HAP-1 (cell line): ENCODE measurements around the gene RUNDC1.
"Not testable (repeated sequence)": the region's sequence is repeated elsewhere in the genome, so short reads cannot be mapped to it uniquely, and the experiment has no call there.

Experiments
- DNase-seq, 2 experiments: peaks; one replicate each; pipeline ENCODE4 v3.0.0-alpha.2; 2016 to 2020; ENCODE audit warnings: low spot score in 2 of 2
- H3K27me3 ChIP-seq: fragments of 250-450 bp; sonication (Bioruptor Pico); 2 replicates; pipeline ENCODE4 v1.5.1; 2020; ENCODE audit warnings: low read depth, mild to moderate bottlenecking, moderate library complexity
- H3K36me3 ChIP-seq: fragments of 250-450 bp; sonication (Bioruptor Pico); replicated peaks from 2 replicates; pipeline ENCODE4 v1.5.1; 2020; ENCODE audit warnings: mild to moderate bottlenecking
- H3K4me1 ChIP-seq: fragments of 250-450 bp; sonication (Bioruptor Pico); 2 replicates; pipeline ENCODE4 v1.5.1; 2020; ENCODE audit warnings: mild to moderate bottlenecking
- H3K4me3 ChIP-seq: fragments of 250-450 bp; sonication (Bioruptor Pico); 2 replicates; pipeline ENCODE4 v1.5.1; 2020; ENCODE audit warnings: mild to moderate bottlenecking, moderate library complexity
- H3K9me3 ChIP-seq: fragments of 250-450 bp; sonication (Bioruptor Pico); 2 replicates; pipeline ENCODE4 v1.5.1; 2020; ENCODE audit warnings: mild to moderate bottlenecking, moderate library complexity
- in situ Hi-C: fragments of 300-500 bp; cut with MboI; formaldehyde crosslinking; loops from 3 replicates; pipeline ENCODE4 v1.14.3; 2020; ENCODE audit warnings: low sequenced_read_pairs, inconsistent platforms, mixed read lengths

Gene RUNDC1

GRCh38 chr17:42980274-42980765 is at the start of gene RUNDC1:
TSS of gene RUNDC1 (plus strand) at chr17:42980565. CDS start at chr17:42980577, 12 bp downstream.
- Histone ChIP-seq H3K4me1 (peaks cover 12% of the 10 kb centered on the region), H3K9me3 (no peaks in the 10 kb centered on the region), H3K36me3 (peaks cover 6% of the 10 kb centered on the region), H3K27me3 (no peaks in the 10 kb centered on the region), H3K4me3 (peak within 1 kb of the TSS; percentile 76)
- in situ Hi-C loops, result no loop called here
- DNase-seq, result peak; percentile 89 to 97

GRCh38 chr17:42937712-42938596 is 42.4 kb upstream of the RUNDC1 start:
- no peaks in the 10 kb centered on the region for H3K9me3 ChIP-seq

GRCh38 chr17:42944211-42944610 is 36.2 kb upstream of the RUNDC1 start:
- in situ Hi-C loops, result loop anchor here (25.0 kb wide), 1 partner anchor 357 kb away; the partner anchor contains the start of gene PSMC3IP
- no peaks in the 10 kb centered on the region for H3K4me1 ChIP-seq
- no peak overlapping the region for H3K4me3 ChIP-seq
- peaks cover 2% of the 10 kb centered on the region for H3K36me3 ChIP-seq
- no peak for DNase-seq
- no peaks in the 10 kb centered on the region for H3K27me3 ChIP-seq
- no peaks in the 10 kb centered on the region for H3K9me3 ChIP-seq

More at GRCh38 chr17:42937712-42938596, 42.4 kb upstream of the RUNDC1 start:
- Histone ChIP-seq H3K27me3 (peaks cover 3% of the 10 kb centered on the region; the same call in 1 of the 2 replicates), H3K4me3 (no peak overlapping the region), H3K4me1 (no peaks in the 10 kb centered on the region), H3K36me3 (no peaks in the 10 kb centered on the region)
- in situ Hi-C loops, result loop anchor here (25.0 kb wide), 1 partner anchor 351 kb away; the partner anchor contains the start of gene PSMC3IP
- DNase-seq, result peak; percentile 50 to 65

GRCh38 chr17:42946812-42947211 is 33.6 kb upstream of the RUNDC1 start:
- no peaks in the 10 kb centered on the region for H3K4me1 ChIP-seq
- H3K36me3 ChIP-seq, result peaks cover 22% of the 10 kb centered on the region
- in situ Hi-C loops, result loop anchor here (25.0 kb wide), 1 partner anchor 360 kb away; the partner anchor contains the start of gene PSMC3IP
- no peaks in the 10 kb centered on the region for H3K27me3 ChIP-seq
- H3K9me3 ChIP-seq, result no peaks in the 10 kb centered on the region
- H3K4me3 ChIP-seq, result no peak overlapping the region
- no peak for DNase-seq

- no peak overlapping the region for H3K4me3 ChIP-seq
- H3K36me3 ChIP-seq, result peaks cover 55% of the 10 kb centered on the region
- no peaks in the 10 kb centered on the region for H3K27me3 ChIP-seq
- in situ Hi-C loops, result no loop called here
- H3K4me1 ChIP-seq, result no peaks in the 10 kb centered on the region
- no peak for DNase-seq
- no peaks in the 10 kb centered on the region for H3K9me3 ChIP-seq
These were observed 30.2 kb upstream of the RUNDC1 start for GRCh38 chr17:42950044-42950783.

GRCh38 chr17:42953669-42954068 is 26.7 kb upstream of the RUNDC1 start:
- H3K27me3 ChIP-seq, result no peaks in the 10 kb centered on the region
- H3K4me3 ChIP-seq, result no peak overlapping the region
- no peaks in the 10 kb centered on the region for H3K9me3 ChIP-seq
- H3K4me1 ChIP-seq, result no peaks in the 10 kb centered on the region
- peaks cover 81% of the 10 kb centered on the region for H3K36me3 ChIP-seq
- in situ Hi-C loops, result no loop called here
- DNase-seq, result no peak

GRCh38 chr17:42964161-42964932 is 16.0 kb upstream of the RUNDC1 start, which contains the start of gene AARSD1:
TSS of gene AARSD1 (minus strand) at chr17:42964454. CDS start at chr17:42964440, 14 bp downstream.
- peaks cover 3% of the 10 kb centered on the region for H3K4me1 ChIP-seq
- DNase-seq, result peak; percentile 90 to 91
- no peaks in the 10 kb centered on the region for H3K9me3 ChIP-seq
- H3K36me3 ChIP-seq, result peaks cover 35% of the 10 kb centered on the region
- in situ Hi-C loops, result no loop called here
- H3K4me3 ChIP-seq, result peak within 1 kb of the TSS; percentile 74
- H3K27me3 ChIP-seq, result no peaks in the 10 kb centered on the region

- peaks cover under 1% of the 10 kb centered on the region; the same call in 1 of the 2 replicates for H3K36me3 ChIP-seq
- H3K4me3 ChIP-seq, result no peak overlapping the region
- in situ Hi-C loops, result no loop called here
- H3K9me3 ChIP-seq, result no peaks in the 10 kb centered on the region
- H3K4me1 ChIP-seq, result peaks cover 3% of the 10 kb centered on the region; the same call in 1 of the 2 replicates
- H3K27me3 ChIP-seq, result no peaks in the 10 kb centered on the region
- no peak for DNase-seq
These were observed 12.4 kb upstream of the RUNDC1 start for GRCh38 chr17:42967925-42968324.

GRCh38 chr17:42969001-42969581 is 11.3 kb upstream of the RUNDC1 start:
- H3K27me3 ChIP-seq, result no peaks in the 10 kb centered on the region
- DNase-seq, result peak in 1 of 2 experiments; percentile 22
- no peaks in the 10 kb centered on the region for H3K36me3 ChIP-seq
- in situ Hi-C loops, result no loop called here
- no peaks in the 10 kb centered on the region for H3K4me1 ChIP-seq
- H3K4me3 ChIP-seq, result no peak overlapping the region
- no peaks in the 10 kb centered on the region for H3K9me3 ChIP-seq

- no peaks in the 10 kb centered on the region for H3K27me3 ChIP-seq
- no peaks in the 10 kb centered on the region for H3K36me3 ChIP-seq
- DNase-seq, result no peak
- H3K9me3 ChIP-seq, result no peaks in the 10 kb centered on the region
- no peak overlapping the region for H3K4me3 ChIP-seq
- H3K4me1 ChIP-seq, result no peaks in the 10 kb centered on the region
- in situ Hi-C loops, result no loop called here
These were observed 8.8 kb upstream of the RUNDC1 start for GRCh38 chr17:42971589-42971988.

- not testable (repeated sequence) for DNase-seq
These were observed 7.0 kb upstream of the RUNDC1 start for GRCh38 chr17:42973323-42973722.

GRCh38 chr17:42975265-42975664 is 5.1 kb upstream of the RUNDC1 start:
- DNase-seq, result no peak
- Histone ChIP-seq H3K9me3 (no peaks in the 10 kb centered on the region), H3K4me3 (no peak overlapping the region), H3K4me1 (peaks cover 7% of the 10 kb centered on the region), H3K27me3 (no peaks in the 10 kb centered on the region), H3K36me3 (no peaks in the 10 kb centered on the region)
- in situ Hi-C loops, result no loop called here

More at GRCh38 chr17:42973323-42973722, 7.0 kb upstream of the RUNDC1 start:
- H3K4me1 ChIP-seq, H3K36me3 ChIP-seq, H3K27me3 ChIP-seq, H3K9me3 ChIP-seq, in situ Hi-C loops, H3K4me3 ChIP-seq: not testable (repeated sequence)

- H3K27me3 ChIP-seq, in situ Hi-C loops, H3K4me3 ChIP-seq, DNase-seq, H3K4me1 ChIP-seq, H3K9me3 ChIP-seq, H3K36me3 ChIP-seq: not testable (repeated sequence)
These were observed 4.7 kb upstream of the RUNDC1 start for GRCh38 chr17:42975701-42976100.
